ENCODE data around the gene VEGFC.

VEGFC gene

GRCh38 chr4:176758731-176759130 lies 34.0 kb downstream of the VEGFC start:
- TF ChIP-seq CTCF (IDR thresholded peaks at IDR 0.05), result no peak
- Histone ChIP-seq H3K4me2 (ENCODE audit: low read length) (no peak overlapping the region), H3K27me3 (ENCODE audit: control insufficient read depth, insufficient read depth, low read length) (no peaks in the 10 kb centered on the region), H2AFZ (no peak overlapping the region), H3K9me3 (ENCODE audit: control insufficient read depth, low read length) (no peaks in the 10 kb centered on the region), H3K27ac (no peak overlapping the region), H3K79me2 (no peaks in the 10 kb centered on the region), H3K4me1 (no peaks in the 10 kb centered on the region), H3K4me3 (ENCODE audit: low read depth, low read length) (no peak overlapping the region), H3K9ac (no peak overlapping the region), H3K36me3 (ENCODE audit: control insufficient read depth, insufficient read depth, low read length) (no peaks in the 10 kb centered on the region)

DNA sequence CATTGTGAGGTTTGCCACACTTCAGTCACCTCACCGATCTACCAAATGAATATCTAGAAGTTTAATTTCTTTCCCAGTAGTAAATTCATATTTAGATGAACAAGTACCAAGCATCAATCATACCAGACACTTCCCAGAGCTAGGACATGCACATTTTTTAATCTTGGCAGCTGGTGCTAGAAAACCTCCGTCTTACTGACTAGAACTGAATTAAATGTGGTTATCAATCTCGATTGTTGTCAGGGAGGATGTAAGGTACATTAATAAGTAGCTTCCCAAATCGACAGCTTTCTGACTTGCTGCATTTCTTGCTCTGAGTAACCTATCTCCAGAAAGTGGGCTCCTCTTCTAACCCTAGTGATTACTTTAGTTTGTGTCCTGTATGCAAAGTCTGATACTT lies 34.4 kb downstream of the VEGFC start:
- no peak overlapping the region for H3K27ac ChIP-seq
- H3K4me3 ChIP-seq (ENCODE audit: low read depth, low read length), result no peak overlapping the region
- no peaks in the 10 kb centered on the region for H3K27me3 ChIP-seq (ENCODE audit: control insufficient read depth, insufficient read depth, low read length)
- H3K79me2 ChIP-seq, result no peaks in the 10 kb centered on the region
- no peaks in the 10 kb centered on the region for H3K4me1 ChIP-seq
- no peaks in the 10 kb centered on the region for H3K36me3 ChIP-seq (ENCODE audit: control insufficient read depth, insufficient read depth, low read length)
- no peak for TF ChIP-seq CTCF (IDR thresholded peaks at IDR 0.05)
- H3K4me2 ChIP-seq (ENCODE audit: low read length), result no peak overlapping the region
- no peak overlapping the region for H3K9ac ChIP-seq
- no peak overlapping the region for H2AFZ ChIP-seq
- no peaks in the 10 kb centered on the region for H3K9me3 ChIP-seq (ENCODE audit: control insufficient read depth, low read length)

- no peak overlapping the region for H3K9ac ChIP-seq
These were observed 37.1 kb downstream of the VEGFC start for GRCh38 chr4:176755613-176756012.

GRCh38 chr4:176755001-176755400 lies 37.7 kb downstream of the VEGFC start:
- Histone ChIP-seq H3K79me2 (no peaks in the 10 kb centered on the region), H3K27me3 (ENCODE audit: control insufficient read depth, insufficient read depth, low read length) (no peaks in the 10 kb centered on the region), H3K4me2 (ENCODE audit: low read length) (no peak overlapping the region), H3K4me3 (ENCODE audit: low read depth, low read length) (no peak overlapping the region), H3K9ac (no peak overlapping the region), H3K9me3 (ENCODE audit: control insufficient read depth, low read length) (no peaks in the 10 kb centered on the region), H3K36me3 (ENCODE audit: control insufficient read depth, insufficient read depth, low read length) (no peaks in the 10 kb centered on the region), H2AFZ (no peak overlapping the region), H3K27ac (no peak overlapping the region), H3K4me1 (no peaks in the 10 kb centered on the region)
- no peak for TF ChIP-seq CTCF (IDR thresholded peaks at IDR 0.05)

More at GRCh38 chr4:176755613-176756012, 37.1 kb downstream of the VEGFC start:
- Histone ChIP-seq H3K4me3 (ENCODE audit: low read depth, low read length) (no peak overlapping the region), H3K27me3 (ENCODE audit: control insufficient read depth, insufficient read depth, low read length) (no peaks in the 10 kb centered on the region), H3K9me3 (ENCODE audit: control insufficient read depth, low read length) (no peaks in the 10 kb centered on the region), H3K4me1 (no peaks in the 10 kb centered on the region), H2AFZ (no peak overlapping the region), H3K4me2 (ENCODE audit: low read length) (no peak overlapping the region), H3K27ac (no peak overlapping the region), H3K79me2 (no peaks in the 10 kb centered on the region), H3K36me3 (ENCODE audit: control insufficient read depth, insufficient read depth, low read length) (no peaks in the 10 kb centered on the region)
- TF ChIP-seq CTCF (IDR thresholded peaks at IDR 0.05), result no peak

DNA sequence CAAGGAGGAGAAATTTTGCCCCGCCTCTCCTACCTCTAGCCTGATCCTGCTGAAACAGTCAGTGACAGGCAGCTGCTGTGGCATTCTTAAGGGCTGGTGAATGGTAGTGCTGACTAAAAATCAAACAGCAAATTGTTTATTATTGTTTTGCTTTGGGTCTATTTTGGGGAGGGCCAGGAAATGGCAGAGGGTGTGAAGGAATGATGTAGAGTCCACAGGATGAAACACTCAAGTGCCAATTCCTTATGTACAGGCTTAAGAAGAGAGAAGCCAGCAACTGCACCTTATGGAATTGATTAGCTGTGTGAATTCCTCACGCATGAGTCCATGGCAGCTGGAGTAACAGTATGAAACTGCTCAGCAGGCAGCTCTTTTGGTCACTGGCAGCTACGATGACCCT lies 39.7 kb downstream of the VEGFC start:
- TF ChIP-seq CTCF (IDR thresholded peaks at IDR 0.05), result no peak
- no peak overlapping the region for H3K27ac ChIP-seq

More for the DNA sequence above, 39.7 kb downstream of the VEGFC start:
- Histone ChIP-seq H3K4me1 (no peaks in the 10 kb centered on the region), H3K9me3 (ENCODE audit: control insufficient read depth, low read length) (no peaks in the 10 kb centered on the region), H2AFZ (no peak overlapping the region), H3K9ac (no peak overlapping the region), H3K4me3 (ENCODE audit: low read depth, low read length) (no peak overlapping the region), H3K79me2 (no peaks in the 10 kb centered on the region), H3K4me2 (ENCODE audit: low read length) (no peak overlapping the region), H3K36me3 (ENCODE audit: control insufficient read depth, insufficient read depth, low read length) (no peaks in the 10 kb centered on the region), H3K27me3 (ENCODE audit: control insufficient read depth, insufficient read depth, low read length) (no peaks in the 10 kb centered on the region)
